Hematopoietic multipotent progenitor cell treated with erythropoietin and hydrocortisone succinate and interleukin-3 and kit ligand, for 4 days (in vitro differentiated cells): ENCODE results near the gene KIF25.

Experiments used
- DNase-seq: peaks from one replicate; pipeline ENCODE4 v3.0.0-alpha.2; 2015

The KIF25 gene

GRCh38 chr6:168020242-168020641, 22.8 kb downstream of the KIF25 start:
- DNase-seq = no peak

GRCh38 chr6:168021581-168021980, 24.1 kb downstream of the KIF25 start:
- DNase-seq = no peak

DNA sequence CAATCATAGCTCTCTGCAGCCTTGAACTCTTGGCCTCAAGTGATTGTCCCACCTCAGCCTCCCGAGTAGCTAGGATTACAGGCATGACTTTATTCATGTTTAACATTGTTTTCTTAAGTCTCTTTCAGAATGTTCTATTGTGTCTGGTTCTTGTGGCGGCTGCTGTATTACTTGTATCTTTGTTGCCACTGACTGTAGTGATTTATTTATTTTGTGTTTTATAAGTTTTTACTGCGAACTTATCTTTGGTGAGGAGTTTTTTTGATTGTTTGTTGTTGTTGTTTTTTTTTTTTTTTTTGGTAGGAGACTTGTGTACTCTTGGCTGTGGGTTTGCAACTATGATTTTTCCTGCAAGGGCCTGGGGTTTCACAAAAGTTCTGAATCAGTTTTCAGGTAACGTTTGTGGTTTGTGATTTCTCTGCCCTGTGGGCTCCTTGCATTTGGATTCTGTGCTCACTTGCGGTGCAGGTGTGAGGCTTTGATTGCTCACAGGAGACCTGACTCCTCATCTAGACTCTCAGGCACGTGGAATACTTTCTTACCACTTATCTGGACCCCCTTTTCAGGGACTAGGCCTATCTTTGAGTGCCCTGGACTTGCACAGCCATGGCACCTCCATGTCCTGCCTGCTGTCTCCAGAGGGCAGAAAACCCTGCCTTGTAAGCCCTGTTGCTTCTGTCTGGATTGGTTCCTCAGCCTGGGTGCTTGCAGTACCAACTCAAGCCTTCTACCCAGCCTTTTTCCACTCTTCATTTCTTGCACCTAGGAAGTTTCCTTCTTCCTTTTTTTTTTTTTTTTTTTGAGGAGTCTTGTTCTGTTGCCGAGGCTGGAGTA, 25.2 kb downstream of the KIF25 start:
- no peak for DNase-seq

DNA sequence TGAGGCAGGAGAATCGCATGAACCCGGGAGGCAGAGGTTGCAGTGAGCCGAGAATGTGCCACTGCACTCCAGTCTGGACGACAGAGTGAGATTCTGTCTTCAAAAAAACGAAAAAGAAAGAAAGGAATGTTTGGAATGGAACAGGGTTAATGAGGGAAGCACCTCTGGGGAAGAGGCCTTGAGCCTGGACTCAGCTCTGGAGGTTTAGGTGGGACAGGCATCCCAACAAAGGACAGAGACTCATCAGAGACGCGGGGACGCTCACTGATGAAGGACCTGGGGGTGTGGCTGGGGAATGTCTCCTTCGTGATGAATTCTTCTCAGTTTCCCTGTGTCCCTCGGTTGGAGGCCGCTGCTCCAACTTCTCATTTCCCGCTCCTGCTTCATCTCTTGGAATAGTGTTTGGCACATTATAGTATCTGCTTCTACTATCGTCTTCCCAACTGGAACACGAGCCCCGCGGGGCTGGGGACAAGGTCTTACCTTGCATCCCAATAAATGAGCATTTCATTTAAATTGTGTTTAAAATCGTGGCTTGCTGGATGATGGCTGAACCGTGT, 27.6 kb downstream of the KIF25 start:
- no peak for DNase-seq

GRCh38 chr6:168025831-168026710, 28.6 kb downstream of the KIF25 start:
- DNase-seq = no peak

GRCh38 chr6:168026925-168027324, 29.5 kb downstream of the KIF25 start:
- no peak for DNase-seq

- no peak for DNase-seq
Measured at GRCh38 chr6:168027521-168027920, 30.1 kb downstream of the KIF25 start.

GRCh38 chr6:168028181-168028580, 30.7 kb downstream of the KIF25 start:
- no peak for DNase-seq

DNA sequence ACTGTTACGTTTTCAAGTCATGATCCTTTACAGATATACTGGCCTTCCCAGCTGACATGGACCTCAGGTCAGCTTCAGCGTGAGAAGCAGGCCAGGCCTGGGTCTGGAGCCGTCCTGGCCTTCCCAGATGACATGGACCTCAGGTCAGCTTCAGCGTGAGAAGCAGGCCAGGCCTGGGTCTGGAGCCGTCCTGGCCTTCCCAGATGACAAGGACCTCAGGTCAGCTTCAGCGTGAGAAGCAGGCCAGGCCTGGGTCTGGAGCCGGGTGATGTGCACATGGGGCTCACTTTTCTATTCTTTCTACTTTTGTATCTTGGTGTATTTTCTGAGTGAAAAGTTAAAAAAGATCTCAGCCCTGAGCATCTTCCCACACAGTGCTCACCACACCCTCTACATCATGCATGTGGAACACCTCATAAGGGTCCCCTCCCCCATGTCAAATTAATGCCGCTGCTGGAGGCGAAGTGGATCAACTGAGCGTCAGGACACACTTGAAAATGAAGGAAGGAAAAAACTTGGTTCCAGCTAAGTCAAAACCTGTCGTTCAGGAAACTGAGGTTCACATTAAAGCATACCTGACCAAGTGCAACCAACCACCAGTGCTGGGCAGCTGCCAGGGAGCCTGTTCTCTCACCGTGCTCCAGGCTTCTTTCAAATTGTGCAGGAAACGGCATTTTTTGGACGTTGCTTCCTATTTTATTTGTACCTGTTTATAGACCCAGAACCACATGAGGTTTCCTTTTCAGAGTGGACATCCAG, 32.2 kb downstream of the KIF25 start:
- no peak for DNase-seq

DNA sequence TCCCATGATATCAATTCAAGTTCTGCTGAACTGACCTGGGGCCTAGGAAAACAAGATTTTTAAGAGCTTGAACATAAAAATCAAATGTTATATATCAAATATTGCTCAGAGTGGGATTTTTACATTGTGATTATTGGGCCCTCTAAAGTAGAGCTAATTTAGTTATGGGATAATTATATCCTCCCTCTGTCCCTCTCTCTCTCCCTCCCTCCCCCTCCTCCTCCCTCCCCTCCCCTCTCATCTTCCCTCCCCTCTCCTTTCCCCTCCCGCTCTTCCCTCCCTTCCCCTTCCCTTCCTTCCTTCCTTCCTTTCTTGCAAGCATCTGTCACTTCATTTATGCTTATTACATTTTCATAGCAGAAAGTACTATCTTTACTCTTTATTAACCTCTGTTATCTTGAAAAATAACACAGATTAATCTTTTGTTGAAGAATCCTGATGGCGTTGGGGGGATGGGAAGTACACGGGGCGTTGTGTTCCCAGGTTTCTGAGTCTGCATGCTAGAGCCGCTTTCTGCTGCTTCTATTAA, 32.8 kb downstream of the KIF25 start:
- no peak for DNase-seq

GRCh38 chr6:168030908-168031307, 33.4 kb downstream of the KIF25 start:
- DNase-seq = no peak

GRCh38 chr6:168031411-168031971, 34.0 kb downstream of the KIF25 start:
- no peak for DNase-seq

- peak; percentile 57 for DNase-seq
Measured at GRCh38 chr6:168032005-168032760, 34.7 kb downstream of the KIF25 start.

DNA sequence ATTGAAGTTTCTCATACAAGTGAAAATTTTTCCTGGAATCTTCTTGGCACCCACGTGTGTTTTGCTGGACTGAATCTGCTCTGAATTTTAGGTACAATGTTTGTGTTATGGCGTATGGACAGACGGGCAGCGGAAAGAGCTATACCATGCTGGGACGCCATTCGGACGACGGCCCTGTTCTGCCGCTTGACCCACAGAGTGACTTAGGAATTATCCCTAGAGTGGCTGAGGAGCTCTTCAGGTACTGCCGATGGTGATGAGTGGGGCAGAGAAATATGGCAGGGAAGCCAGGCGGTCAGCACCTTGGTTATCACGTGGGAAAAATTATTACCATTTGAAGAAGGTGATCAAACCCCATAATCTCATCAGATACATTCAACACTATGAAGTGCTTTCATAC, 36.3 kb downstream of the KIF25 start:
- DNase-seq = no peak

DNA sequence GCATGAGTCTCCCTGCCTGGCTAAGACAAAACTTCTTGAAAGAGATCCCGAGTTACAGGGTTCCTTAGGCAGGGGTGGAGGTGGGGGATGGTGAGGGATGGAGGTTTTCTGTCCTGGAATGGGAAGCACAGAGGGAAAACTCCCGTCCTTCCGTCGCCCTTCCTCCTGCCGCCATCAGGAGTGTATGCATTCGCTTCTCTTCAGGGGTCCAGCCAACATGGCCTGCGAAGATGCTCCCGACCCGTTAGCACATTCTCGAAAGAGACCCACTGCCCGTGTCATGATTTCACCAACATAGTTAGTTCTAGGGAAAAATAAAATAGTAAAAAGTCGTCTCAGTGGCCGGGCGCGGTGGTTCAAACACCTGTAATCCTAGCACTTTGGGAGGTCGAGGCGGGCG, 37.1 kb downstream of the KIF25 start:
- DNase-seq = no peak

DNA sequence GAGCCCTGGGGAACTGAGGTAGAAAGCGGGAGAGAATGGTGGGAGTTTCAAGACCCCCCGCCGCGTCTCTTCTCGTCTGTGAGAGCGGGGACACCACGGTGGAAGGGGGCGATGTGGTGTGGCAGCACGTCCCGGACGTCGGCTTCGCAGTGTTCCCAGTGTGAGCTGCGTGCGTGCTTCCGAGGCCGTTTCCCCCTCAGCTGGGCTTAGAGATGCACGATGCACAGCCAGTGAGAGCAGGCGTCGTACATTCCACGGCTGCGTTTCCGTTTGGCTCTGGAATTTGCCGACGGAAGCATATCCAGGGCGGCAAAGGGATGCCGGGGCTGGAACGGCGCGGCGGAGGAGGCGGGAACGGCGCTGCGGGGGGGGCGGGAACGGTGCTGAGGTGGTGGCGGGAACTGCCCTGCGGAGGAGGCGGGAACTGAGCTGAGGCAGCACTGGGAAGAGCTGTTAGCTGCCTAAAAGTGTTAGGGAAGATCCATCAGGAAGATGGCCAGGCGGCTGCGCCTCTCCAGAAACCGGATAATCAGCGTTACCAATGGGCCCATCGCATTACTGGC, 37.7 kb downstream of the KIF25 start:
- DNase-seq = peak; percentile 24

- DNase-seq = peak; percentile 79
Measured at GRCh38 chr6:168035661-168036545, 38.4 kb downstream of the KIF25 start.

DNA sequence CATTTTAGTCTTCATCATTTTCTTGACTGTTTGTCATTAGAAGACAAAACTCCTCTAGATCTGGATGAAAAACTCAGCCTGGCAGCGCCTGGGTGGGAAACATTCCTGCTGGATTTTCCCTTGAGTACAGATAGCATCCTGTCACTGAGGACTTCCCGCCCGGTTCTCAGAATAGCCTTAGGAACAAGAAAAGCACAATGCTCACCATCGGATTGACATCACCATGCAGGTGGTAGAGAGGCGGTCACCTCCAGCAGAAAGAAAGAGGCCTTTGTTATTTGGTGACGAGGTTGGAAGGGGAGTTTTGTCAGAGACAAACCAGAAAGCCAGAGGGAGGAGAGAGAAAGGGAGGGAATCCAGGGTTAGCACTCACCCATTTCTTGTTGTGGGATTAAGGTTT, 39.8 kb downstream of the KIF25 start:
- no peak for DNase-seq

DNA sequence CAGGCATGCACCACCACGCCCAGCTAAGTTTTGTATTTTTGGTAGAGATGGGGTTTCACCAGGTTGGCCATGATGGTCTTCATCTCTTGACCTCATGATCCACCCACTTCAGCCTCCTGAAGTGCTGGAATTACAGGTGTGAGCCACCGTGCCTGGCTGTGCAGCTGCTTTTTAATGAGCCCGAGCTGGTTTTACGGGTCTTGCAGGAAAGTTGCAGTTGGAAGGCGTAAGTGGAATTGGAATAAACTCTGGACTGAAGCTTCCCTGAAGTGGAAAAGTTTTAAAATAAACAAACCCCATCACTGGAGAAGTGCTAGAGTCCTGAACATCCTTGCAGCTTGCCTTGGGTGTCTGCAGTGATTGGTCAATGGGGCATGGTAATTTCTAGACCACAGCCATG, 40.4 kb downstream of the KIF25 start:
- DNase-seq = no peak

- no peak for DNase-seq
Measured at GRCh38 chr6:168038576-168039140, 41.2 kb downstream of the KIF25 start.
